ENCODE measurements around the gene SMIM8.

The SMIM8 gene

DNA sequence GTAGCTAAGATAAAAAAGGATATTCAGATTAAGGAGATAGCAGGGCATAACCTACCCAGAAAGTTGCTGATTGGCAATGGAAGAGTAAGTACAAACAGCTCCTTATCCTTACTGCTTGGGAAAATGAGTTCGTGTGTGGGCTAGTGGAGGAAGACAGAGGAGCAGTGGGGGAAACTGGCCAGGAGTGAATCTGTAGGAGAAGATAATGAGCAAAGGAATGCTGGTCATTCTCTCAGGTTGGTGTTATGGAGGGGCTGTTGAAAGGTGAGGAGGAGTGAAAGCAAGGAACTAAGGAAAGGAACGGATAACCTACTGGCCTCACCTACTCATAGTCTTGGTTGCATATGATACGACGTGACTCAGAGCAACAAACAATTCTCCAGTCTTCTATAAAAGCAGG lies 14.0 kb downstream of the SMIM8 start:
- Histone ChIP-seq H3K4me1 (ENCODE audit: insufficient read depth, low read length) (no peaks in the 10 kb centered on the region), H3K27me3 (ENCODE audit: control insufficient read depth in 1 of 2, insufficient read depth in 2 of 2, low read length in 2 of 2) (no peaks in the 10 kb centered on the region), H3K9me3 (ENCODE audit: low read length) (no peaks in the 10 kb centered on the region), H3K27ac (ENCODE audit: low read depth, low read length) (no peak overlapping the region), H3K4me3 (ENCODE audit: low read depth in 1 of 2, low read length in 2 of 2) (no peak overlapping the region), H3K9ac (ENCODE audit: low read length) (no peak overlapping the region), H3K36me3 (ENCODE audit: insufficient read depth, low read length) (no peaks in the 10 kb centered on the region)

DNA sequence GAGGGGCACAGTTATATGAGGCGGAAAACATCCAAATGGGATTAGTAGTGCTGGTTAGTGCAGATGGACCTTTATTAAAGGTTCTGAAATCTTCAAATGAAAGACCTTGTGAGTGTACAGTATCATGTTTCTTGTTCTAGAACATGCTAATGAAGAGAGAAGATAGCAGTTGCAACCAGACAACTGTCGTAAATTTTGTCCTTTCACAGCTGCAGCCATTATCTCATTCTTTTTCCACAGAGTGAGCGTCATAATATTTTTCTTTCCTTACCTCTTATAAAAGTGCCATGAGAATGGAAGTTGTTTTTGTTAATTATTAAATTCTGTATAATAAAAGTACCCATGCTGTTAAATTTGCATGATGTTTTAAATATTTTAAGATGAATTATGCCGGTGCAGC lies 17.8 kb downstream of the SMIM8 start:
- Histone ChIP-seq H3K9me3 (ENCODE audit: low read length) (no peaks in the 10 kb centered on the region), H3K9ac (ENCODE audit: low read length) (no peak overlapping the region), H3K27ac (ENCODE audit: low read depth, low read length) (no peak overlapping the region), H3K4me1 (ENCODE audit: insufficient read depth, low read length) (no peaks in the 10 kb centered on the region), H3K27me3 (ENCODE audit: control insufficient read depth in 1 of 2, insufficient read depth in 2 of 2, low read length in 2 of 2) (no peaks in the 10 kb centered on the region), H3K4me3 (ENCODE audit: low read depth in 1 of 2, low read length in 2 of 2) (no peak overlapping the region), H3K36me3 (ENCODE audit: insufficient read depth, low read length) (no peaks in the 10 kb centered on the region)

DNA sequence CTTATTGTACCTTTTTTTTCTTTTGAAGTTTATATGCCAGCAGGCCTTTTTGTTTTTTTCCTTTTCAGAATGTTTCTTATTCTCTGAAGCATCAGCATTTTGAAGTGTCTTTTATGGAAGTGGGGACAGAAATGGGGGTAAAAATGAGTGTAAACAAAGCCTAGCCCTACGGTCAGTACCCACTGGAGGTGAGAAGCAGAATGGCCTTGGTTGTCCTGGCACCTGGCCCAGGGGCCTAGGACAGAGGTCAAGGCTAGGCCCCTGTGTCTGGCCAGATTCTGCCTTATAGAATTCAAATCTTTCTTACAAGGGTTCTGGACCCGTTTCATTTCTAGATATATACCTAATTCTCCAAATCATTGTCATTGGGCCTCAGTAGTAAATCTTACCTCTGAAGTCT lies 18.8 kb downstream of the SMIM8 start:
- Histone ChIP-seq H3K4me3 (ENCODE audit: low read depth in 1 of 2, low read length in 2 of 2) (no peak overlapping the region), H3K36me3 (ENCODE audit: insufficient read depth, low read length) (no peaks in the 10 kb centered on the region), H3K27me3 (ENCODE audit: control insufficient read depth in 1 of 2, insufficient read depth in 2 of 2, low read length in 2 of 2) (no peaks in the 10 kb centered on the region), H3K4me1 (ENCODE audit: insufficient read depth, low read length) (no peaks in the 10 kb centered on the region), H3K9me3 (ENCODE audit: low read length) (no peaks in the 10 kb centered on the region), H3K9ac (ENCODE audit: low read length) (no peak overlapping the region), H3K27ac (ENCODE audit: low read depth, low read length) (no peak overlapping the region)

DNA sequence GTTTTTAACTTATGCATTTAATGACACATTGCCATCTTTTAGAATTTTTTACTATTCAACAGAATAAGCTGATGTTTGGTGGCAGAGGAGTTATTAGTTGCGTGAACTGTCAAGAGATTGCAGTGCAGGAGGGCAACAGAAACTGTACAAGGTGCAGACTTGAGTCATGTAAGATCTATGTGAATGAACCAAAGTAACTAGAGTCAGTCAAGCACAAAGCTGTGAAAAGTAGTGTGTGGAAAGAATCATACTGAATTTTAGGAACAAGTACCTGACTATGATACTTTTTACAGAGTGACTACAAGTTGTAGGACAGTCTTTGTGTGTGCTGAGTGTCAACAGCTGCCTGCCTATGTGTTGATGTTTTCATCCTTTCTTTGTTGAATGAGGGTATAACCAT lies 19.5 kb downstream of the SMIM8 start:
- no peaks in the 10 kb centered on the region for H3K27me3 ChIP-seq (ENCODE audit: control insufficient read depth in 1 of 2, insufficient read depth in 2 of 2, low read length in 2 of 2)
- no peak overlapping the region for H3K27ac ChIP-seq (ENCODE audit: low read depth, low read length)
- no peaks in the 10 kb centered on the region for H3K4me1 ChIP-seq (ENCODE audit: insufficient read depth, low read length)
- H3K4me3 ChIP-seq (ENCODE audit: low read depth in 1 of 2, low read length in 2 of 2): no peak overlapping the region
- no peaks in the 10 kb centered on the region for H3K36me3 ChIP-seq (ENCODE audit: insufficient read depth, low read length)
- no peaks in the 10 kb centered on the region for H3K9me3 ChIP-seq (ENCODE audit: low read length)
- H3K9ac ChIP-seq (ENCODE audit: low read length): no peak overlapping the region

DNA sequence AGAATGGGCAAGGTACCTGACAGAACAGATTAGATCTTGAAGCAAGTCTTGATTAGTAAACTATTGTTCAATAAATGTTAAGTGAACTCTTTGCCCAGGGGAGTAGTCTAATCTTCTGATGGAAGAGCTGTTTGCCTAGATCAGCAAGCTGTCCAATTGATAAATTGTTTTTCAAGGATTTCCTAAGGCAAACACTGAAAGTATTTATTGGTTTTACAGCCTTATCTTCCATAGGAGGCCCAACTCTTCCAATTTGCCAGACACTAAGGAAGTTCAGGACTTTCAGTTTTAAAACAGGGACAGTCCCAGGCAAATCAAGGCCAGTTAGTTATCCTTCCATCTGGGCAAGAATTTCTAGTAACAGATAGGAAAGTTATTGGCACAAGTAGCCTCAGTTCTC lies 20.4 kb downstream of the SMIM8 start:
- Histone ChIP-seq H3K27me3 (ENCODE audit: control insufficient read depth in 1 of 2, insufficient read depth in 2 of 2, low read length in 2 of 2) (no peaks in the 10 kb centered on the region), H3K4me3 (ENCODE audit: low read depth in 1 of 2, low read length in 2 of 2) (no peak overlapping the region), H3K9ac (ENCODE audit: low read length) (no peak overlapping the region), H3K27ac (ENCODE audit: low read depth, low read length) (no peak overlapping the region), H3K36me3 (ENCODE audit: insufficient read depth, low read length) (no peaks in the 10 kb centered on the region), H3K4me1 (ENCODE audit: insufficient read depth, low read length) (no peaks in the 10 kb centered on the region), H3K9me3 (ENCODE audit: low read length) (no peaks in the 10 kb centered on the region)

DNA sequence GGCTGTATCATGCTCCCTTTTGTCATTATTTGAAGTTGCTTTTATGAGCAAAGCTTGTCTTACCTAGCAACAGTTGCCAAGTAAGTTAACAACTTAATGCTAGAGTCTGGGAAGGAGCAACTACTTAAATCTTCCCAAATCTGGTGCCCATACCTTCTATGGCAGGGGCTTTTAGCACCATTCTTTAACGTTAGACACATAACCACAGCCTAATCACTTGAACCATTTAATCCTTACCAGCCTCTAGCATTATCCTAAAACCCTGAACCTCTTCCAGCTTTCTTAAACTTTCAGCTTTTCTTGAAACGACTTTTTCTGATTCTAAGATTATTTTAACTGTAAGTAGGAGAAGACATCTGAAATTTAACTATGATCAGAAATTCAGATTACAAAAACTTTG lies 22.3 kb downstream of the SMIM8 start, which contains the start of gene C6orf163:
TSS of gene C6orf163 (plus strand) at position 83 of the 400 bp plus-strand sequence. CDS start at position 370, 287 bp downstream.
- H3K9ac ChIP-seq (ENCODE audit: low read length): no peak within 1 kb of the TSS
- H3K27me3 ChIP-seq (ENCODE audit: control insufficient read depth in 1 of 2, insufficient read depth in 2 of 2, low read length in 2 of 2): no peaks in the 10 kb centered on the region
- no peak within 1 kb of the TSS for H3K4me3 ChIP-seq (ENCODE audit: low read depth in 1 of 2, low read length in 2 of 2)
- H3K9me3 ChIP-seq (ENCODE audit: low read length): no peaks in the 10 kb centered on the region
- no peaks in the 10 kb centered on the region for H3K36me3 ChIP-seq (ENCODE audit: insufficient read depth, low read length)
- no peak within 1 kb of the TSS for H3K27ac ChIP-seq (ENCODE audit: low read depth, low read length)
- H3K4me1 ChIP-seq (ENCODE audit: insufficient read depth, low read length): no peaks in the 10 kb centered on the region

DNA sequence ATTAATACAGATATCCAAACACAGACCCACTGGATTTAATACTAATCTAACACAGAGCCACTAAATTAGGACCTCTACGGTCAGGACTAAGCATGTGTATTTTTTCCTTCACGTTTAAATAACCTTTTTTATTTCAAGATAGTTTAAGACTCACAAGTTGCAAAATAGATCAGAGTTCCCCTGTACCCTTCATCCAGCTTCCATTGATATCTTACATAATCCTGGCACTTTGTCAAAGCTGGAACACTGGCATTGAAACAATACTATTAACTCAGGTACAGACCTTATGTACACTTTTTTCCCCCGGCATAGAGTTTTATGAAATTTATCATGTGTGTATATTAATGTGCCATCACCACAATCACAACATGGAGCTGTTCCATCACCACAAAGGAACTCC lies 24.3 kb downstream of the SMIM8 start:
- Histone ChIP-seq H3K9me3 (ENCODE audit: low read length) (no peaks in the 10 kb centered on the region), H3K27me3 (ENCODE audit: control insufficient read depth in 1 of 2, insufficient read depth in 2 of 2, low read length in 2 of 2) (no peaks in the 10 kb centered on the region), H3K36me3 (ENCODE audit: insufficient read depth, low read length) (no peaks in the 10 kb centered on the region), H3K27ac (ENCODE audit: low read depth, low read length) (no peak overlapping the region), H3K9ac (ENCODE audit: low read length) (no peak overlapping the region), H3K4me1 (ENCODE audit: insufficient read depth, low read length) (no peaks in the 10 kb centered on the region), H3K4me3 (ENCODE audit: low read depth in 1 of 2, low read length in 2 of 2) (no peak overlapping the region)

DNA sequence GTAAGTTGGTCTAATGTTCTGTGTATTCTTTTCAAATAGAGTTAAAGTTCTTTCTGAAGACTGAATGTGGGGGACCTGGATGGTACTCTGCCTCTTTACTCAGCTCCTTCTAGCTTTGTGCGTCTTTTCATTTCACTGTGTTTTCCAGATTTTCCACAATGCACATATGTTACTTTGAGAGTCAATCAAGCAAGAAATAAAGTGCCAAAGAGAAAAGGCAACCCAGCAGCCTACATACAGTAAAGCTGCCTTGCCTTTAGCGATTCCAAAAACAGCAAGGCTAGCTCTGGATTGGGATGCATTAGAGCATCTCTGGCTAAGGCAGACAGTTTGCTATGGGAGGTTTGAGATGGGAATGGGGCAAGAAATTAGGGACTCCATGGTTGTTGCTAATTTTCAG lies 27.5 kb downstream of the SMIM8 start:
- H3K27me3 ChIP-seq (ENCODE audit: control insufficient read depth in 1 of 2, insufficient read depth in 2 of 2, low read length in 2 of 2): no peaks in the 10 kb centered on the region
- no peak overlapping the region for H3K9ac ChIP-seq (ENCODE audit: low read length)
- no peaks in the 10 kb centered on the region for H3K36me3 ChIP-seq (ENCODE audit: insufficient read depth, low read length)
- no peak overlapping the region for H3K4me3 ChIP-seq (ENCODE audit: low read depth in 1 of 2, low read length in 2 of 2)
- H3K27ac ChIP-seq (ENCODE audit: low read depth, low read length): no peak overlapping the region
- H3K4me1 ChIP-seq (ENCODE audit: insufficient read depth, low read length): no peaks in the 10 kb centered on the region
- no peaks in the 10 kb centered on the region for H3K9me3 ChIP-seq (ENCODE audit: low read length)

DNA sequence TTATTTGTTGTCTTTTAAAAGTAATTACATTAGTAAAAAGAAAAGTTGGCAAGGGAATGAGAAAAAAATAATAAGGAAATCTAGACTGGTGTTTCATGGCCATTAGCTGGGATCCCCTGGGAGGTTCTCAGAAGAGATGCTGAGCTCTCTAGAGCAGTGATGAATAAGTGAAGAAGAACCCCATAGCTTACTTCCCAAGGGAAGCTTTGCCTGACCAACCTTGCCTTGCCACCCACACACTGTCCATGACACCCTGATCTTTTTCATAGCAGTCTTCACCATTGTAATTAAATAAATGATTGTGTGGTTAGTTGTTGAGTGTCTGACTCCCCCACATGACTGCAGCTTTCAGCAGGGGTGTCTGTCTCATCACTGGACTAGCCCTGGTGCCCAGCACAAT lies 28.1 kb downstream of the SMIM8 start:
- no peaks in the 10 kb centered on the region for H3K4me1 ChIP-seq (ENCODE audit: insufficient read depth, low read length)
- no peak overlapping the region for H3K9ac ChIP-seq (ENCODE audit: low read length)
- H3K4me3 ChIP-seq (ENCODE audit: low read depth in 1 of 2, low read length in 2 of 2): no peak overlapping the region
- H3K36me3 ChIP-seq (ENCODE audit: insufficient read depth, low read length): no peaks in the 10 kb centered on the region
- no peaks in the 10 kb centered on the region for H3K9me3 ChIP-seq (ENCODE audit: low read length)
- H3K27me3 ChIP-seq (ENCODE audit: control insufficient read depth in 1 of 2, insufficient read depth in 2 of 2, low read length in 2 of 2): no peaks in the 10 kb centered on the region
- no peak overlapping the region for H3K27ac ChIP-seq (ENCODE audit: low read depth, low read length)

DNA sequence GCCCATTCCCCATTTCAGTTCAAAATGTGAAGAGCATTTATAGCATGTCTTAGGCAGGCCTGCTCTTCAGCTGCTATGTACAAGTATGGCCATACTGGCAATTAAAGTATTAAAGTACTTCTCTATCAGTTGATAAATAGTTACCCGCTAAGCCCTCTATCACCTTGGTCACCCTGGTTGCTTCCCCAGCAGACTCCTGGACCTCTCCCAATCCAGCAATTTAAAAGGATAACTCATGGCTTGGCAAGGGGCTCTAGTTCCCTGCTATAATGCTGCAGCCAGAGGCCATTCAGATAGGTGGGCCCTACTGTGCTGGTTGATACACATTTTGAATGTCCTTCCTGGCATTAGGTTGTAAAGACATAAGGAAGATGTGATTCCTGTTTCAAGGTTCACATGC lies 29.2 kb downstream of the SMIM8 start:
- no peaks in the 10 kb centered on the region for H3K9me3 ChIP-seq (ENCODE audit: low read length)
- no peak overlapping the region for H3K9ac ChIP-seq (ENCODE audit: low read length)
- no peak overlapping the region for H3K27ac ChIP-seq (ENCODE audit: low read depth, low read length)
- H3K36me3 ChIP-seq (ENCODE audit: insufficient read depth, low read length): no peaks in the 10 kb centered on the region
- no peak overlapping the region for H3K4me3 ChIP-seq (ENCODE audit: low read depth in 1 of 2, low read length in 2 of 2)
- H3K4me1 ChIP-seq (ENCODE audit: insufficient read depth, low read length): no peaks in the 10 kb centered on the region
- H3K27me3 ChIP-seq (ENCODE audit: control insufficient read depth in 1 of 2, insufficient read depth in 2 of 2, low read length in 2 of 2): no peaks in the 10 kb centered on the region

DNA sequence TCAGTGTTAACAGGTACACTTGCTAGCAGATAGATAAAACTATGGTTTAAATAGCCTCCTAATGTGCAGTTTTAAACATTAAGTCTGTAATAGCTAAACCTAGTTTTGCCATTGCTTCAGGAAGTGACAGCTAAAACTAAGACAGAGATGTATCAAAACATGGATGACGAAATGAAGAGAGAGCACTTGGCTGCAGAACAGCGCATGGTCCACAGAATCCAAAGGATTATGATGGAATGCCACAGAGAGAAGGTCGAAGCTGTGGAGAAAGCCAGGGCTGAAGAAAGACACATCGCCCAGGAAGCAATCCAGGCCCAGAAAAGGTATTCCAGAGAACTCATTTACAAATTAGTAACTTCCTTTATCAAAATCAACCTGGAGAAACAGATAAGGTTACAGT lies 33.8 kb downstream of the SMIM8 start:
- Histone ChIP-seq H3K9me3 (ENCODE audit: low read length) (no peaks in the 10 kb centered on the region), H3K4me1 (ENCODE audit: insufficient read depth, low read length) (no peaks in the 10 kb centered on the region), H3K36me3 (ENCODE audit: insufficient read depth, low read length) (no peaks in the 10 kb centered on the region), H3K4me3 (ENCODE audit: low read depth in 1 of 2, low read length in 2 of 2) (no peak overlapping the region), H3K27ac (ENCODE audit: low read depth, low read length) (no peak overlapping the region), H3K27me3 (ENCODE audit: control insufficient read depth in 1 of 2, insufficient read depth in 2 of 2, low read length in 2 of 2) (no peaks in the 10 kb centered on the region), H3K9ac (ENCODE audit: low read length) (no peak overlapping the region)

DNA sequence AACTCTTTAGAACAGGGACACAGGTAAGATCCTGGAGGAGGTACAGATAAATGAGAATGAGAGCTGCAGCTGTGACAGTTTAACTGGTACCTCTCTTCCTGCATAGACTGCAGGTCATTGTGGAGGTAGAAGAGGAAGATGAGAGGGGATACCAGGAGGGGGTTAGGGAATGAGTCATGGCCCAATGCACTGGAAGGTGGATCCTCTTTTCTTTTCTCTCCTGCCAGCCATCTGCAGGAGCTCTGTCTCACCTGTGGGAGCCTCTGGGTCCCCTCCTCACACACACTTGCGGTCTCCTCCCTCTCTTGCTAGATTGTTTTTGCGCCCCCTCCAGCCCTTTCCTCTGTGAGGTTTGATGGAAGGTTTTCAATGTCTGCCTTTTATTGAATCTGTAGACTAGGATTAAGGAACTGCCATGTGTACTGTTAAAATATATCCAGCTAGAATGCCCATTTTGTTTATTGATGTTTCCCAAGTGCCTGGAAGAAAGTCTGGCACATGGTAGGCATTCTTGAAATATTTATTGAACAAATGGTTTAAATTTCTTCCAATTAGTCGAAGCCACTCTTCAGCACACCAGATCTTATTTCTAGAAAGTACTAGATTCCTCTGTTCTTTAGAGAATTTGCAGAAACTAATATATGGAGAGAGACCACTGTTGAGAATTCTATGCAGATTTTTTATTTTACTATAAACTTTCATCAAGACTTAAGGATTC lies 35.2 kb downstream of the SMIM8 start:
- H3K27me3 ChIP-seq (ENCODE audit: control insufficient read depth in 1 of 2, insufficient read depth in 2 of 2, low read length in 2 of 2): no peaks in the 10 kb centered on the region
- H3K27ac ChIP-seq (ENCODE audit: low read depth, low read length): no peak overlapping the region
- no peaks in the 10 kb centered on the region for H3K9me3 ChIP-seq (ENCODE audit: low read length)
- H3K4me1 ChIP-seq (ENCODE audit: insufficient read depth, low read length): no peaks in the 10 kb centered on the region
- H3K9ac ChIP-seq (ENCODE audit: low read length): no peak overlapping the region
- no peaks in the 10 kb centered on the region for H3K36me3 ChIP-seq (ENCODE audit: insufficient read depth, low read length)
- H3K4me3 ChIP-seq (ENCODE audit: low read depth in 1 of 2, low read length in 2 of 2): no peak overlapping the region
